HG03378 (cell line): ENCODE results near the gene SIDT2.

Experiments used
- ATAC-seq: cut with Tn5 transposase; IDR thresholded peaks from one replicate; pipeline ENCODE4 v1.9.1; 2021; ENCODE audit warnings: mild to moderate bottlenecking, moderate library complexity; ENCODE audit not compliant: unreplicated experiment

The SIDT2 gene

GRCh38 chr11:117239295-117239694 lies 60.8 kb downstream of the SIDT2 start:
- ATAC-seq = no peak
